G401.6 (cell line): ENCODE data around the gene PIGV.

Experiments used
- FAIRE-seq: peaks from 2 replicates; lab custom pipeline; 2012; peaks lifted over from hg19 to GRCh38; lab: Jason Lieb, UNC

The PIGV gene

GRCh38 chr1:26787706-26788514 is at the start of gene PIGV:
Gene PIGV, plus strand, starts transcription at chr1:26787950. Its CDS starts 2,866 bp downstream, at chr1:26790816.
- FAIRE-seq = no peak

GRCh38 chr1:26739329-26739914 is 48.3 kb upstream of the PIGV start:
- no peak for FAIRE-seq

- FAIRE-seq = no peak
These were observed 47.6 kb upstream of the PIGV start for GRCh38 chr1:26740023-26740634.

GRCh38 chr1:26740952-26741351 is 46.8 kb upstream of the PIGV start:
- no peak for FAIRE-seq

- FAIRE-seq = no peak
These were observed 44.2 kb upstream of the PIGV start for GRCh38 chr1:26743426-26744059.

- FAIRE-seq = no peak
These were observed 43.4 kb upstream of the PIGV start for GRCh38 chr1:26744075-26744959.

- FAIRE-seq = no peak
These were observed 42.6 kb upstream of the PIGV start for GRCh38 chr1:26745191-26745590.

- FAIRE-seq = no peak
These were observed 40.7 kb upstream of the PIGV start for GRCh38 chr1:26747048-26747447.

GRCh38 chr1:26748351-26748750 is 39.4 kb upstream of the PIGV start:
- FAIRE-seq = no peak

GRCh38 chr1:26749458-26749857 is 38.3 kb upstream of the PIGV start:
- no peak for FAIRE-seq

GRCh38 chr1:26750428-26750827 is 37.3 kb upstream of the PIGV start:
- no peak for FAIRE-seq

GRCh38 chr1:26752519-26752918 is 35.2 kb upstream of the PIGV start:
- no peak for FAIRE-seq

GRCh38 chr1:26754086-26754874 is 33.5 kb upstream of the PIGV start:
- FAIRE-seq = no peak

GRCh38 chr1:26758358-26758757 is 29.4 kb upstream of the PIGV start:
- no peak for FAIRE-seq

GRCh38 chr1:26759531-26759930 is 28.2 kb upstream of the PIGV start:
- FAIRE-seq = no peak

GRCh38 chr1:26761217-26761616 is 26.5 kb upstream of the PIGV start:
- FAIRE-seq = no peak

- FAIRE-seq = no peak
These were observed 20.0 kb upstream of the PIGV start for GRCh38 chr1:26767714-26768113.

GRCh38 chr1:26768755-26769154 is 19.0 kb upstream of the PIGV start:
- no peak for FAIRE-seq

GRCh38 chr1:26771285-26771642 is 16.5 kb upstream of the PIGV start:
- FAIRE-seq = no peak

GRCh38 chr1:26771643-26772321 is 16.0 kb upstream of the PIGV start:
- no peak for FAIRE-seq

GRCh38 chr1:26772687-26773086 is 15.1 kb upstream of the PIGV start:
- no peak for FAIRE-seq
